ENCODE results near the gene UBP1.
A peak's percentile ranks its signal among the peaks of the same experiment; 100 is the strongest.
"Not testable (repeated sequence)": the region's sequence is repeated elsewhere in the genome, so short reads cannot be mapped to it uniquely, and the experiment has no call there.

UBP1 gene

DNA sequence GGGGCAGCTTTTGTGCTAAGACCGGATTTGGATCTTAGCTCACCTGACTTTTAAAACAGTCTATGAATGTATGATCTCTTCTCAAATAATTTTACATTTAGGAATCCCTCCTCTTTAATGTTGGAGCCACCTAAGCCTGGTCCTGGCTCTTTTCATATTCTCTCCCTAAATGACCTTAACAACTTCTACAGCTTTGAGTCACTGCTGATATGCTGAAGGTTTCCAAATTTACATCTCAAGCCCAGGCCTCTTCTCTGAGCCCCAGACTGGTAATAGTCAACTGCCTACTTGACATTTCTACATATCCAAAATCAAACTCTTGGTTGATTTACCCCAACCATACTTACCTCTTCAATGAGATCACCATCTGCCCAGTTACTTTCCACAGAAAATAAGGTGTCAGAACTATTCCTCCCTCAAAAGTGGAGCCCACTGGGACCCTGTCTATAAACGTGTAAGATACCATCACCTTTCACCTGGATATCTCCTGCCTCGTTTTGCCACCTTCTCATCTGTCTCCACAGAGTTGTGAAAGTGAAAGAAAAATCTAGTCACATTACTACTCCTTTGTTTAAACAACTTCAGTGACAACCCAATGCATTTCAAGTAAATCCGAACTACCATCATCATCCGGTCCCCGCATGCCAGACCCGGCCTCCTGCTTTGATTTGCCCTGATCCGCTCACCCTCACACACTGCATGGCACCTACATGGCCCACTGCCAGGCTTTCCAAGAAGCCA lies 48.8 kb downstream of the UBP1 start:
- no peak for DNase-seq

DNA sequence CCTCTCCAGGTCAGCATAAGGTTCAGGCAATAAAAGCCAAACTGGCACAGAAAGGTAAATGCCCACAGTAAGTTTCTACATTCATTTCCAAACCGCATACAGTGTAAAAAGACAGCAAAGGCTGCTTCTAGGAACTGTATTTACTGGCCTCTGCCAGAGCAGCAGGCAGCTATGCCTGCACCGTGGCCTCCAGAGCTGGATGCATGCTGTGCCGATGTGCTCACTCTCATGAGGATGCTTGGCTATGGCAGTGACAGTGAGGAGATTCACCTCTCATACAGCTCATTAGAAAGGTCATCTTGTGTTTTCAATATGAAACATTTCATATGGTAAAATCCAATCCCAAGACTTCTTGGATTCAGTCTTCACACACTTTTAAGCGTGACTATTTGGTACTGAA lies 50.3 kb downstream of the UBP1 start:
- DNase-seq, result no peak

DNA sequence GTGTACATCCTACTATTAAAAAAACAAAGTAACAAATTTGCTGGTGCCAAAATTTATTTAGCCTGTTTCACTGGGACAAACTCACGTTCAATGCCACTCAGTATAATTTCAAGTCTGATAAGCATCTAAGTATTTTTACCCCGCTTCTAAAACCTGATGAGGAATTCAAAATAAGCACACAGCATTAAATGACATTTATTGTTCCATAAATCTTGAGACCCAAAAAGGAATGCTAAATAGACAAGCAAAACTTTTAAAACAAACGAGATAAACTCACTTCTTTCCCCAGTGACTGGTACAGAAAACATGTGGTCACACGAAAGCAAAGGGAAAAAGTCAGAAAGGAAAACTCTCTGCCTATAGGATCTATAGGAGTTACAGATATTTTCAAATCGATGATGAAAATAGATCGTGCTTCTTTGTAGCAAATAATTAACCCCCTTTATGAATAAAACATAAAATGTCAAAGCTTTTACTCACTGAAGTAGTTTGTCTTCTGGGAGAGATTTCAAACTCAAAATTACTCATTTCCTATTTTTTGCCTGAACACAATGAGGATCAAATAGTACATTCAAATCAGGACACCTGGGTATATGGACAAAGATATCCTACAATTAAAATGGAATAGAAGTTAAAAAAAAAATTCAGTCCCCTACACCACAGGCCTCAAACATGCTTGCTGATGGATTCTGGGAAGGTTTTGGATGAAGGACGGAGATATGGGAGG lies 51.7 kb downstream of the UBP1 start:
- no peak for DNase-seq

DNA sequence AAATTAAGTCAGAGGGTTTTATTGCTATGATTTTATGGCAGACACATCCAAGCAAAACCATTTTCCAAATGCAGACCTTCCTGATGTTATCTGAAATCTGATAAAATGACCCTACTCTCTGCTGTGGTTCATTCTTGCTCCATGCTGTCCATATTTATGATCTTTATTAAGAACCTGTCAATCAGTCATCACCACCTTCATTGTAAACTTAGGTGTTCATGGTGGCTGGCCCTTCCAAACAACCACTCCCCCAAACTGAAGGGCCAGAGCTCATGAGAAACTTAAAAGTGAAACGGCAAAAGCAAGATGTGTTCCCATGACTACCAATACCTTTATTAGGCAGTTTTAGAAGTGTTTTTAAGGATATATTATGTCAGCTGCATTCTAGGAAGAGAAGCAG lies 53.6 kb downstream of the UBP1 start:
- DNase-seq, result no peak

DNA sequence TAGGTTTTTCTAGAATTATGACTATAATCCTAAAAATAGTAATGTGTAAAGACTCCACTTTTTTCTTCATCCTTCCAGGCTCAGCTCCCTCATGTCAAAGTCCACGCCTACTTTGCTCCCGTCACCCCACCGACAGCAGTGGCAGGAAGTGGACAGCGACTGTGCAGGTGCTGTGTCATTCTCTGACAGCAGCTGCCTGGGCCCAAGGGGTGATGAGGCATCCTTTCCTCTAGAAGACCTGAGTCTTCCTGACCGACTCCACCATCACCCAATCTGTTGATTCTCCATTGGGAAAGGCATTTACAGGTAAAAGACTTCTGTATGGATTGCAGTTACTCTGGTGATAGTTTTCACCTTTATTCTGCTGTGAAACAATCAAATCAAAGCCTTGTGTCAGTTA lies 54.8 kb downstream of the UBP1 start:
- DNase-seq, result no peak

DNA sequence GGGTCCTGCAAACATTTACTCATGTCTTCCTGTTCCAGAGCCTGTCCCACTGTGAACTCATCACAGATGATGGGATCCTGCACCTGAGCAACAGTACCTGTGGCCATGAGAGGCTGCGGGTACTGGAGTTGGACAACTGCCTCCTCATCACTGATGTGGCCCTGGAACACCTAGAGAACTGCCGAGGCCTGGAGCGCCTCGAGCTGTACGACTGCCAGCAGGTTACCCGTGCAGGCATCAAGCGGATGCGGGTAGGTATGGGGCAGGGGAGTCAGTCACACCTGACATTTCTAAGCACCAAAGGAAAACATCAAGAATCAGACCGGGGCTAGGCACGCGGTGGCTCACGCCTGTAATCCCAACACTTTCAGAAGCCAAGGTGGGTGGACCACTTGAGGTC lies 56.3 kb downstream of the UBP1 start:
- no peak for DNase-seq

DNA sequence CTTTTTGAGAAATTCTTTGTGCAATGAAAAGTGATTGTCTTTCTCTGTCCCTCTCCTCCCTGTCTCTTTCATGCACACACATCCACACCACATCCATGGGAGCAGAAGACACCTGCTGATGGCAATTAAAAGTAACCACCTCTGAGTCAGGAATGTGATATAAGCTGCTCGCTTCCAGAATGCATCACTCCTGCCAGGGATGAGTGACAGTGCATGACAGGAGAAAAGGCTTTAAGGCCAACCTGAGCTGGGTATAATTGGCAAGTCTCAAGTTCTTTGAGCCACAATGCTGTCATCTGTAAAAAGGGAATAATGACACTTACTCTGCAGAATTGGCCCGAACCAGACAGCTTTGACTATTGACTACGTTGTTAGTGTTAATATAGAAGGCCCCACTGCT lies 59.6 kb downstream of the UBP1 start:
- DNase-seq, result no peak

DNA sequence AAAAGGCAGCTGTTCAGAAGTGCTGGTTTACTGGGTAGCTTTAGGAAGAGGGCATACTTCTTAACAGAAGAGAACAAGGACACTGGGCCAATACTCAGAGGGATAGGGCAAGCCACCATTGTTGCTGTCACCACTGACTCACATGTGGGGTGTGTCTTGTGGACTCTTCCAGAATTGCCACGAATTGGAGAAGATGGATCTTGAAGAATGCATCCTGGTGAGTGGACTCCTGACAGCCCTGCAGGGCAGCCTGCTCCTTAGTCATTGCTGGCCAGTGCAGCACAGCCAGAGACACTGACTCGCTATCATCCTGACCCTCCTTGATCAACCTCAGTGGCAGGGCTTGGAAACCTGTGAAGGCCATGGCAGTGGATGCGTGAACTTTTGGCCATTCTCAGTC lies 62.3 kb downstream of the UBP1 start:
- DNase-seq, result peak; percentile 44

DNA sequence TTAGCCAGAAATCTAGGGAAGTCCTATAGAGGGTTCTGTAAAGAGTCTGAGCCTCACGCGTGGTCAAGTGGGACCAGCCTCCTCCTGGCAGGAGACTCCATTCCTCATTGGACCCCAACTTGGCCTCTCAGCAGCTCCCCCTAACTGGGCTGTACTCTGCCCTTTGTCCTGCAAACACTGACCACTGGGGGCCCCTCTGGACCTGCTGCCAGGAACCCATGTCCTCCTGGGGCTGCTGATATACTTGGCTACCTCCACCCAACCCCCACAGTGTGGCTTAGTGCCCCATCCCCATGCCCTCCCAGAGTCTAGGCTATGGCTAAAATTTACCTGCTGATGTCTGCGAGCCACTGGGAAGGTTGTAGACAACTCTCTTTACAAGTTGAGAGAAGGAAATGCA lies 62.7 kb downstream of the UBP1 start:
- DNase-seq, result no peak

DNA sequence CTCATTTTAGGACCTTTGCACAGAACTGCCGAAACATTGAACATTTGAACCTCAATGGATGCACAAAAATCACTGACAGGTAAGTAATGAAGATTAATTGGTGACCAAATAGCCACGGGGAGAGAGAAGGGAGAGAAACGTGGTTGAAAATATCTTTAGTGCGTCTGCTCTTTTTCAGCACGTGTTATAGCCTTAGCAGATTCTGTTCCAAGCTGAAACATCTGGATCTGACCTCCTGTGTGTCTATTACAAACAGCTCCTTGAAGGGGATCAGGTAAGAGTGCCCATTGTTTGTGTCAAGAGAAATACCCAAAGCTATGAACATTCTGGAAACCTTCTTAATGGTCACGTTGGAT lies 67.1 kb downstream of the UBP1 start:
- DNase-seq, result no peak

DNA sequence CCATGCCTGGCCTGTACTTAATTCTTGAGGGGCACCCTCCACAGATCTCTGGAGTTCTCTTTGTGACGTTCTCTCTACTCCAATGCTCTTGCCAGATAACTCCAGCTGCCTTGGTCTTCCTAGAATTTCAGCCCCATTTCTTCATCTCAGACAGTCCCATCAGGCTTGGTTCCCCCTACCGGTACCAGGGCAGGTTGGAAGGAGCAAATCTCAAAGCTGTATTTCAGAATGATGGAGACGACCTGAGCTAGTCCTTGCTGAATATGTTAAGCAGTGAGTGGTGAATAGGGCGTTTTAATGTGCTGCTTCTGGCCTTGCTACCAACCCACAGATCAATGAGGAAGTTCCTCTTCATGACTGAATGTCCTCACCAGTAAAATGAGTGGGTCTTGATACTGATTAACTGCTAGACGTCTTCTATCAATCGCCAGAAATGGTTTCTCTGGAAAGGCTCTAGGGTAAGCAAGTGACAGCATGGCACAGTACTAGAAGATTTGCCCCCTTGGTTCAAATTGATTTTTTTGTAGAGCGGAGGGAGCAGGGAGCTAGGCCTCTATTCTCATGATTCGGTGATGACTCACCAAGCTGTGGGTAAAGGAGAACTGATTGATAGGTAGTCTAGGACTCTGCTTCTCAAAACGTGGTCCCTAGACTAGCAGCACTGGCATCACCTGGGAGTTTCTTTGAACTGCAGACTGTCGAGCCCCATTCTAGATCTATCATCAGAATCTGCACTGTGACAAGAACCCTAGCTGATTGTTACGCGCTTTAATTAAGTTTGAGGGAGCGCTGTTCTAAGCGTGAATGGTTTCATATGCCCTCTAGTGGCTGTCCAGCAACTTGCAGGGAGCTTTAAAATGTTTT lies 67.8 kb downstream of the UBP1 start:
- peak; percentile 67 for DNase-seq

DNA sequence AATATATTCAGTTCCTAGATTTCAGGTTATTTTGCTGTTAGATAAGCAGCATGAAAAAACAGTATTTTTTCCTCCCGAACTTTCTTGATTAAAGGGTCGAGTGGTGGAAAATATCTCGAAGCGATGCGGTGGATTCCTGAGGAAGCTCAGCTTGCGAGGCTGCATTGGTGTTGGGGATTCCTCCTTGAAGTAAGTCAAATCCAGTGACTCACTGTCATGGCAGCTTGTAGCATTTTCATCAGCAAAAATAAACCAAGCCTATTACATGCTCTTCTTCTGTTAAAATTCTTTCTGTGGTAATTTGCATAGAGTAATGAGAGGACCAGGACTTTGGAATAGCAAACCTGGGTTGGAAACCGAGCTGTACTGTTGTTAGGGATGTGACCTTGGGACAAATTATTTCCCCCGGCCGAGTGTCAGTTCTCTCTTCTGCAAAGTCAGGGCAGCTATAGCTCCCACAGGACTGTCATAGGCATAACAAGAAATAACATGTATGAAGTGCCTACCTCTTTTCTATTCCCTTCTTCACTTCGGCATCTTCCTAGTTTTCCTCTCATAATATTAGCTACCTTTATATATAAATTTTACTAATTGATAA lies 75.6 kb downstream of the UBP1 start:
- peak; percentile 58 for DNase-seq

DNA sequence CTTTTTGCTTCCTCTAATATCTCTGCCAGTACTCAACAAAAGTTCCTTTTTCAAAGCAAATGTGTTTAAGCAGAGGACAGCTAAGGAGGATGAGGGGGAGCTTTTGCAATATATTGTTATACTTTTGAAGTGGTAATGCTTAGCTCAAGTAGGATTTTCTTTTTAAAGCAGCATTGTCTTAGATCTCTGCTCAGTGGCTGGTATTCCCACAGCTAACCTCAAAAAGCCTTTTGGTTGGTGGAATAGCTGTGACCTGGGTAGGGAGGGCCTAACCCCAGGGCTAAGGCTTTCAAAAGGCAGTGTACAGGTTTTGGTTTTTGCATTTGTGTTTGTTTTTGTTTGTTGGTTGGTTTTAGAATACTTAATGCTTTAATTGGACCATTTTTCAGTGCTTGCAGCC lies 76.1 kb downstream of the UBP1 start:
- DNase-seq, result no peak

DNA sequence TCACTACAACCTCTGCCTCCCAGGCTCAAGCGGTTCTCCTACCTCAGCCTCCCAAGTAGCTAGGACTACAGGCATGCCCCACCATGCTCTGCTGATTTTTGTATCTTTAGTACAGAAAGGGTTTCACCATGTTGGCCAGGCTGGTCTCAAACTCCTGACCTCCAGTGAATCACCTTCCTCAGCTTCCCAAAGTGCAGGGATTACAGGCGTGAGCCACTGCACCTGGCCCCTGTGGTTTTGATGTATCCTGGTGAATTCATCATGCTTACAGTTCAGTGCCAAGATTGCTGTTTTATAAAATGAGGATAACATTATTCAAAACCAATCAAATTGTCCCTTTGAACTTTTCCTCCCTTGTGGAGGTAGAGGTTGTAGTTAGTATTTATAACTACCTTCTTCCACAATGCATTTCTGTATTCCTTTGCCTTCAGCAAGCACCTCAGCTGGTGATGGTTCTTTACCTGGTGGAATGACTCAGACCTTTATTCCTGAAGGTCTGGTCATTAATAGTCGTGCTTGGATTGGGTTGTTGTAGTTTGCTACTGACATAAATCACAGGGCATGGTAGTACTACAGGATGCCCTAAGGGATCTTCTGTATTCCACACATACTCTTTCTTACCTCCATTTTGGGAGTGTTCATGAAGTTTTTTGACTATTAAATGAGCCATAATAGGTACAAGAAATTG lies 76.9 kb downstream of the UBP1 start:
- no peak for DNase-seq

DNA sequence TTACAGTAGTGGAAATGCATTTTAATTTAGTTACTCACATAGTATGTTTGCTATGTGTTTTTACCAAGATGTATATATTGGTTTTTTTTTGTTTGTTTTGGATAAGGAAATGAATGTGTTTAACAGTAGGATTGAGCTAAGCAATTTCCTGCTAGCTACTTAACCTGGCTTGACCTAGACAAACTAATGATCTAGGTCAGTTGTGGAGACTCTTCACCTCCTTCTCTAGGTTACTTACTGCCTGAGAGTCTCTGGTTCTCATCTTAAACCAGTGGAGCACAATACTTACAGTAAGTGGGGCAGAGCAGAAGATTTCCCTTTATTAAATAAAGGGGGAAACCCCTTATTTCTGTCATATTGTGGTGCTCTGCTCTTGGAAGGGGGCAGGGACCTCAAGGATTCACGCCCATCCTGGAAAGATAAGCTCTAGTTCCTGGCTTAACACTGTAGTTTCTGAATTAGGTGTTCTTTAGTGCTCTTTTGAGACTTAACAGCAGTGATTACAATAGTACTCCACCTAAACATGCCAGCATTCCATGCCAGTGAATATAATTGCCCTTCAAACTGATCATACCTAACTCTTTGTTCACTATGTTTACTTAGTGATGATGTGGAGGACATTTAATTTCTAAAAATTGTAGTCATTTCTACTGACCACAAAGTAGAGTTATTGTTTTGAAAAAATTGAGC lies 79.9 kb downstream of the UBP1 start:
- peak; percentile 65 for DNase-seq

DNA sequence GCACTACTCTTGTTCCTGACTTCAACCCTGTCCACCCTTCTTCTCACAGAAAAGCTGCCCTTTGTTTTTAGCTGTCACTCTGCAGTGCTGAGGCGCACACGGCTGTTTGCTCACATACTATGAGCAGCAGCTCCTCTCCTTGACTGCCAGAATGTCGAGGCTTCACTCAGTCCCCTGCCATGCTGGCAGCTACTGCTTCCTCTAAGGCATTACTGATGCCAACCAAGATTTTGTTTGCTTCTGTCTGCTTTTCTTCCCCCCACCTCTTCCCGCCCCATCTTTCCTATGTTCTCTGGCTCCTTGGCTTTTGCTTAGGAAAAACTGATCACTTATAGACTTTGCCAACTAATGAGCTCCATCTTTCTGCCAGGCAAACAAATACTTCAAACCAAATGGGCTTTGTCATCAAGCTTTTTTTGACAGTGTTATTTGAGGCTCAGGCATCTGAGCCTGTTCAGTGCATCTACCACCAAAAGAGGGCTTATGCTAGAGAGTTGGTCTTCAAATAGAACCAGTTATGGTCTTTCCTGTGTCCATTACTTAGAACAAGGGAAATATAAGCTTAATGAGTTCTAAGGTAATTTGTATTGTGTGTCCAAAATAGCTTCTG lies 81.9 kb downstream of the UBP1 start:
- DNase-seq, result no peak

DNA sequence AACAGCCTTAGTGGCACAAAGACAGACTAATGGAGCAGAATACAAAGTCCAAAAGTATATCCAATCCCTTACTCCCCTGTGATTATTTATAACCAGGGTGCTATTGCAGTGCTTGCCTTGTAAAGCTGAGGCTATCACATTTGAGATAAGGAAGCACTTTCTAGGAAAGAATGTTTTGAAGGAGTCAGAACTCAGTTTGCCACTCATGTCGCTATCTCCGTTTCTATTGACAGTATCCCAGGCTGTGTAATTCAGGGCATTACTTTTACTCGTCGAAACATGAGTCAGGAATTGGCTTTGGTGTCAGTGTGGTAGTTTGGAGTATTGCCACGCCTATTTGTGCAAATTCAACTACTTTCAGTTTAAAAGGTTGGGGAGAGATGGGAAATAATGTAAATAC lies 84.6 kb downstream of the UBP1 start:
- DNase-seq, result peak; percentile 10

DNA sequence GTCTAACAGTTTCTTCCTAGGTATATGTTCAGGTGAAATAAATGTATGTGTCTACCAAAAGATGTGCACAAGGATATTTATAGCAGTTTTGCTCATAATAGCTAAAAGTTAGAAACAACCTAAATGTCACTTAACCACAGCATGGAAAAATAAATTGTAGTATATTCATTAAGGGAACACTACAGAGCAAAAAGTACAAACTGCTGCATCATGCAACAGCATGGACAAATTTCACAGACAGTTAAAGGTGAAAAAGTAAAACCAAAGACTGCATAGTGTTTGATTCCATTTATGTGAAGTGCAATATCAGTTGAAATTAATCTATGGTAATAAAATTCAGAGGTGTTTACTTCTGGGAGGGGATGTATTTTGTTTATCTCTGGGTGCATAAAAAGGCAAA lies 100.4 kb downstream of the UBP1 start:
- DNase-seq, result no peak

DNA sequence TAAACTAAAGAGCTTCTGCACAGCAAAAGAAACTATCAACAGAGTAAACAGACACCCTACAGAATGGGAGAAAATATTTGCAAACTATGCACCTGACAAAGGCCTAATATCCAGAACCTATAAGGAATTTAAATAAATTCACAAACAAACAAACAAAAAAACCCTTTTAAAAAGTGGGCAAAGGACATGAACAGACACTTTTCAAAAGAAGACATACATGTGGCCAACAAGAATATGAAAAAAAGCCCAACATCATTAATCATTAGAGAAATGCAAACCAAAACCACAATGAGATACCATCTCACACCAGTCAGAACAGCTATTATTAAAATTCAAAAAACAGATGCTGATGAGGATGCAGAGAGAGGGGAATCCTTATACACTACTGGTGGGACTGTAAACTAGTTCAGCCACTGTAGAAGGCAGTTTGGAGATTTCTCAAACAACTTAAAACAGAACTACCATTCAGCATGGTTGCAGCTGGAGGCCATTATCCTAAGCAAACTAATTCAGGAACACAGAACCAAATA lies 101.2 kb downstream of the UBP1 start:
- DNase-seq, result not testable (repeated sequence)

Measured in fibroblast of skin of abdomen (primary cell).